GM12878 (cell line): ENCODE data around the gene SARS2. TPM values are rescaled to one million over a fixed set of nuclear protein-coding genes. Genes with fewer than 3 reads are reported as not detected.

Experiments used
- ATAC-seq: fragments of 200-7000 bp; cut with Tn5 transposase; 3 replicates; pipeline ENCODE4 v1.9.1; 2020; ENCODE audit warnings: mild to moderate bottlenecking, moderate library complexity
- BruUV-seq: library from RNA; stranded (reverse); fragments of 400-500 nt; replicated peaks from 2 replicates; lab custom pipeline; 2021; lab: Mats Ljungman, UMichigan
- CTCF ChIA-PET: fragments of 300-600 bp; sonication (Branson Sonifier 250); formaldehyde crosslinking; extraction: SDS; loops from one replicate; lab custom pipeline; 2021; ENCODE audit warnings: inconsistent platforms; lab: Yijun Ruan, JAX
- POLR2A ChIA-PET: fragments of 350-600 bp; formaldehyde crosslinking; extraction: SDS; loops from one replicate; lab custom pipeline; 2021; ENCODE audit warnings: inconsistent platforms; lab: Charles Lee
- RAD21 ChIA-PET: fragments of 300-600 bp; sonication (Branson Sonifier 250); formaldehyde crosslinking; loops from one replicate; lab custom pipeline; 2023; ENCODE audit warnings: antibody characterized with exemption; ENCODE audit not compliant: unreplicated experiment; lab: Charles Lee
- SMC1A ChIA-PET: fragments of 300-600 bp; sonication (Branson Sonifier 250); formaldehyde crosslinking; loops from one replicate; lab custom pipeline; 2023; ENCODE audit not compliant: unreplicated experiment, uncharacterized antibody; lab: Charles Lee
- DNase-seq: peaks from one replicate; pipeline ENCODE4 v3.0.0-alpha.2; 2011; ENCODE audit warnings: low read depth, low spot score
- FAIRE-seq: peaks from 3 replicates; lab custom pipeline; 2011; peaks lifted over from hg19 to GRCh38; lab: Jason Lieb, UNC
- H2AFZ ChIP-seq: 2 replicates; pipeline ENCODE4 v1.6.0; 2011; ENCODE audit warnings: low read depth, low read length, control low read depth; ENCODE audit not compliant: control insufficient read depth
- H3K27ac ChIP-seq: 2 replicates; pipeline ENCODE4 v1.5.1; 2011; ENCODE audit warnings: control low read depth; ENCODE audit not compliant: control insufficient read depth, insufficient read depth
- H3K27me3 ChIP-seq, 2 experiments: replicated peaks in 1 of 2; 2 replicates each; pipeline versions ENCODE4 v1.6.0 to v1.6.1; 2011; ENCODE audit warnings: low read length in 1 of 2; ENCODE audit not compliant: control insufficient read depth in 2 of 2, insufficient read depth in 2 of 2
- H3K36me3 ChIP-seq, 2 experiments: 2 replicates each; pipeline ENCODE4 v1.5.1; 2011; ENCODE audit warnings: low read length in 1 of 2; ENCODE audit not compliant: control insufficient read depth in 2 of 2, insufficient read depth in 2 of 2
- H3K4me1 ChIP-seq: 2 replicates; pipeline ENCODE4 v1.6.1; 2011; ENCODE audit warnings: mild to moderate bottlenecking, low read length, moderate library complexity, mixed read lengths; ENCODE audit not compliant: control insufficient read depth, insufficient read depth
- H3K4me2 ChIP-seq: 2 replicates; pipeline ENCODE4 v1.6.0; 2011; ENCODE audit warnings: control low read depth; ENCODE audit not compliant: control insufficient read depth, insufficient read depth
- H3K4me3 ChIP-seq: fragments of 200-600 bp; sonication (generic); 2 replicates; pipeline ENCODE4 v1.5.1; 2016
- H3K79me2 ChIP-seq: 2 replicates; pipeline ENCODE4 v1.6.0; 2011; ENCODE audit warnings: low read length; ENCODE audit not compliant: control insufficient read depth, insufficient read depth
- H3K9ac ChIP-seq: 2 replicates; pipeline ENCODE4 v1.8.0; 2011; ENCODE audit warnings: low read length, control low read depth, mixed read lengths; ENCODE audit not compliant: control insufficient read depth, insufficient read depth
- H3K9me3 ChIP-seq: replicated peaks from 3 replicates; pipeline ENCODE4 v1.5.1; 2011; ENCODE audit warnings: mild to moderate bottlenecking, low read length; ENCODE audit not compliant: control insufficient read depth, insufficient read depth
- H4K20me1 ChIP-seq: 2 replicates; pipeline ENCODE4 v1.6.0; 2011; ENCODE audit not compliant: control insufficient read depth, insufficient read depth
- ATF7 ChIP-seq: fragments of 450-650 bp; IDR thresholded peaks from 2 replicates; pipeline ENCODE4 v1.6.1; 2016; ENCODE audit warnings: low read depth, mild to moderate bottlenecking
- CBFB ChIP-seq: IDR thresholded peaks from 2 replicates; pipeline ENCODE4 v1.6.1; 2016; ENCODE audit warnings: antibody characterized with exemption, low read depth
- CBX5 ChIP-seq: sonication (generic); IDR thresholded peaks from 2 replicates; pipeline ENCODE4 v1.6.1; 2016; ENCODE audit warnings: low read depth, moderate library complexity, mild to moderate bottlenecking, inconsistent platforms
- CREM ChIP-seq: IDR thresholded peaks from 2 replicates; pipeline ENCODE4 v1.6.1; 2014; ENCODE audit warnings: antibody characterized with exemption, low read depth
- FOXK2 ChIP-seq: fragments of 450-650 bp; IDR thresholded peaks from 2 replicates; pipeline ENCODE4 v1.6.1; 2017; ENCODE audit warnings: mild to moderate bottlenecking, moderate library complexity
- NFYA ChIP-seq: IDR thresholded peaks from 2 replicates; pipeline ENCODE4 v1.6.1; 2011; ENCODE audit warnings: low read depth, mild to moderate bottlenecking, low read length, improper control_type of control experiment, borderline replicate concordance
- PML ChIP-seq: IDR thresholded peaks from 2 replicates; pipeline ENCODE4 v1.6.1; 2012; ENCODE audit warnings: low read length, inconsistent platforms
- RAD21 ChIP-seq: IDR thresholded peaks from 2 replicates; pipeline ENCODE4 v1.6.1; 2011; ENCODE audit warnings: mild to moderate bottlenecking, low read depth, low read length, moderate library complexity; ENCODE audit not compliant: insufficient read depth
- RB1 ChIP-seq: fragments of 450-650 bp; formaldehyde crosslinking; IDR thresholded peaks from 2 replicates; pipeline ENCODE4 v1.6.1; 2017; ENCODE audit warnings: mild to moderate bottlenecking, borderline replicate concordance
- TAF1 ChIP-seq: IDR thresholded peaks from 2 replicates; pipeline ENCODE4 v1.6.1; 2011; ENCODE audit warnings: mild to moderate bottlenecking, low read depth, low read length, borderline replicate concordance
- WRNIP1 ChIP-seq: IDR thresholded peaks from 2 replicates; pipeline ENCODE4 v1.6.1; 2011; ENCODE audit warnings: low read depth, low read length, improper control_type of control experiment, borderline replicate concordance
- WGBS: methylation state at CpG from one replicate; pipeline ENCODE4 v1.1.6; 2016; ENCODE audit warnings: low lambda C conversion rate; ENCODE audit not compliant: insufficient replicate concordance, insufficient coverage; ENCODE audit errors: missing lambda C conversion rate; 5-methylcytosine and 5-hydroxymethylcytosine counted together
- in situ Hi-C: fragments of 300-500 bp; cut with MboI; formaldehyde crosslinking; loops from 9 replicates; pipeline ENCODE4 v1.14.3; 2018; ENCODE audit warnings: mixed read lengths
- intact Hi-C: fragments of 100-400 bp; cut with micrococcal nuclease; formaldehyde crosslinking; loops from one replicate; pipeline ENCODE4 v1.14.2; 2022; ENCODE audit not compliant: unreplicated experiment
- polyA plus RNA-seq, 11 experiments: library from polyadenylated mRNA; depleted of rRNA in 4 of 11; unstranded in 6 of 11; stranded (reverse) in 5 of 11; fragments of >200 nt; fragmentation: Nextera tagmentation in 4 of 11; fragmentation: Illumina TruSeq in 1 of 11; extraction: Ambion mirVana in 4 of 11; extraction: Trizol in 1 of 11; gene quantifications; 1 replicate in 1 of 11; 2 replicates in 10 of 11; pipeline versions ENCODE4 v1.2.1 to v1.2.3, GENCODE V29; 2011 to 2016; ENCODE audit warnings: inconsistent platforms in 2 of 11, missing spikeins in 2 of 11, low read depth in 1 of 11
- total RNA-seq, 4 experiments: library from RNA; depleted of rRNA in 3 of 4; stranded (reverse); fragments of >200 nt in 3 of 4; fragmentation: Illumina TruSeq in 1 of 4; extraction: Trizol in 1 of 4; gene quantifications; 2 replicates each; pipeline versions ENCODE4 v1.2.1 to v1.2.3, GENCODE V29; 2013 to 2021
- TF ChIP-seq, protein P1 (sequence below): IDR thresholded peaks from 2 replicates; pipeline ENCODE4 v1.6.1; 2011; ENCODE audit warnings: low read depth, mild to moderate bottlenecking, low read length, moderate library complexity, borderline replicate concordance; ENCODE audit errors: extremely low read depth

The SARS2 gene
- total and polyA plus RNA-seq, 10 of the 15 experiments (the other 5 are each of a cell fraction or from before 2014, with no cell fraction given) = 2.6 to 50.3 (median 27.5) TPM

DNA sequence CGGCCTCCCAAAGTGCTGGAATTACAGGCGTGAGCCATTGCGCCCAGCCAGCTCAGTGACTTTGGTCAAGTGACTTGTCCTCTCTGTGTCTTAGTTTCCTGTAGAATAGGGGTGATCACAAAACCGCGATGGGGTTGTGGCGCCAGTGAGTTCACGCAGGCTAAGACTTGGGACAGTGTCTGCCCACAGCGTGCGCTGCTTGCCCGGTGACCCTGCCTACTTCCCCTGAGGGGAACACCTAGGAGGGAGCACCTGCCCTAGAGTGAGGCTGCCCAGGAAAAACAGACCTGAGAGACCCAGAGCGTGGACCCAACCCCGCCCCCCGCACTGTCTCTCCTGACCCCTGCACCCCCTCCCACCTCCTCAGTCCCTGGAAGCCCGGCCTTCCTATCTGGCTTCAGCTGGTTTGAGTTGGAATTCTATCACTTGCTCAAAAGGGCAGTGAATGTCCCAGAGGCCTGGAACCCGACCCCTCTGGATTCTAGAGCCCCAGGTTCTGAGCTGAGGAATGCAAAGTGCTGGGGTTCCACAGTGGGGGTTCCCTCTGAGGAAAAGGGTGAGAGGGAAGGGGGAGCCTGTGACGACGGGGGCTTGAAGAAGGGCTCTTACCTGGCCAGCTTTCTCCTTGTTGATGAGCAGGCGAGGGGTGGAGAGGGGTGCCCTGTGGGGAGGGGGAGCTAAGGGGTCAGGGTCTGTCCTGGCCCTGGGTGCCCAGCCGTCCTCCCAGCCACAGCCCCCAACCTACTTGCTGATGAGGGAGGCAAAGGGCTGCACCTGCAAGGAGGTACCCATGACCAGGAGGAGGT, 50.3 kb downstream of the SARS2 start:
- ChIA-PET SMC1A (interaction anchor here (0.6 kb wide), 1 partner anchor 303 kb away, joined by 3 read pairs; no protein-coding TSS in a partner anchor), CTCF (interaction anchor here (3.5 to 4.8 kb wide), 2 partner anchors 8 to 50 kb away, joined by 20 to 62 read pairs; partner anchors contain the start of genes MRPS12 and SARS2), POLR2A (interaction anchor here (0.5 to 0.6 kb wide), 2 partner anchors 16 to 266 kb away, joined by 4 to 8 read pairs; no protein-coding TSS in a partner anchor), RAD21 (no interaction called here)
- Histone ChIP-seq H3K4me1 (peaks cover 7% of the 10 kb centered on the region), H2AFZ (no peak overlapping the region), H3K27ac (no peak overlapping the region), H3K36me3 (no peaks in the 10 kb centered on the region; a peak in 1 of 4 replicates), H3K9ac (no peak overlapping the region), H4K20me1 (no peaks in the 10 kb centered on the region), H3K4me2 (no peak overlapping the region), H3K9me3 (no peaks in the 10 kb centered on the region), H3K79me2 (no peaks in the 10 kb centered on the region; the same call in none of the 2 replicates), H3K27me3 (no peaks in the 10 kb centered on the region), H3K4me3 (no peak overlapping the region)
- DNase-seq = no peak
- BruUV-seq = no TSS peak
- no peak for ATAC-seq
- in situ Hi-C loops = no loop called here
- intact Hi-C loops = loop anchor here (10.0 kb wide), 2 partner anchors 45 to 95 kb away; partner anchors contain the start of genes ECH1 and LGALS7B
- TF ChIP-seq RAD21 (no peak), FOXK2 (no peak), PML (no peak), CREM (no peak), TAF1 (no peak), CBX5 (no peak), ATF7 (no peak), CBFB (no peak), NFYA (no peak), WRNIP1 (no peak), RB1 (no peak)
- TF ChIP-seq, protein P1, sequence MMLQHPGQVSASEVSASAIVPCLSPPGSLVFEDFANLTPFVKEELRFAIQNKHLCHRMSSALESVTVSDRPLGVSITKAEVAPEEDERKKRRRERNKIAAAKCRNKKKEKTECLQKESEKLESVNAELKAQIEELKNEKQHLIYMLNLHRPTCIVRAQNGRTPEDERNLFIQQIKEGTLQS = no peak
- 92% methylated on average over 19 of the region's 19 CpGs for WGBS
- no peak for FAIRE-seq
